Prostate gland (tissue), 2 donors: ENCODE measurements around the gene NDST1.

ENCODE experiments used
- CTCF ChIP-seq, 4 experiments: fragments of 200-600 bp in 2 of 4; fragments of 450-650 bp in 2 of 4; sonication (generic) in 2 of 4; IDR thresholded peaks; 1 replicate in 3 of 4; 2 replicates in 1 of 4; pipeline ENCODE4 v1.5.1; 2016 to 2019; ENCODE audit warnings: antibody characterized with exemption in 4 of 4, mild to moderate bottlenecking in 2 of 4, moderate library complexity in 2 of 4
- POLR2A ChIP-seq: fragments of 450-650 bp; IDR thresholded peaks from one replicate; pipeline ENCODE4 v1.6.1; 2016; ENCODE audit warnings: antibody characterized with exemption, mild to moderate bottlenecking
- POLR2AphosphoS5 ChIP-seq: sonication (generic); formaldehyde crosslinking; IDR thresholded peaks from one replicate; pipeline ENCODE4 v1.6.1; 2017; ENCODE audit warnings: antibody characterized with exemption

GRCh38 chr5:150580917-150581316, 73.0 kb downstream of the NDST1 start:
- no peak for TF ChIP-seq CTCF (IDR thresholded peaks at IDR 0.05)
- TF ChIP-seq POLR2A: no peak
- TF ChIP-seq POLR2AphosphoS5: no peak
